Peyer's patch (tissue), 4 donors: Measurements from ENCODE around the gene BCAS1.

Source experiments
- CTCF ChIP-seq, 6 experiments: fragments of 450-650 bp in 4 of 6; fragments of 200-600 bp in 2 of 6; sonication (generic) in 1 of 6; IDR thresholded peaks; one replicate each; pipeline ENCODE4 v1.5.1; 2017 to 2019; ENCODE audit warnings: antibody characterized with exemption in 6 of 6, mild to moderate bottlenecking in 3 of 6, moderate library complexity in 1 of 6
- POLR2A ChIP-seq, 2 donors: fragments of 450-650 bp; IDR thresholded peaks; one replicate each; pipeline ENCODE4 v1.5.1; 2017; ENCODE audit warnings: antibody characterized with exemption in 2 of 2, mild to moderate bottlenecking in 2 of 2, moderate library complexity in 2 of 2

- TF ChIP-seq CTCF (IDR thresholded peaks at IDR 0.05) (no peak), POLR2A (IDR thresholded peaks at IDR 0.05) (no peak)
Observed at GRCh38 chr20:53918020-53918311, 152.4 kb downstream of the BCAS1 start.
